A673 (cell line): Measurements from ENCODE around the gene DPT.

Source experiments
- CTCF ChIP-seq: fragments of 300-800, 200-600 bp; sonication (generic); conservative IDR thresholded peaks from 2 replicates; pipeline ENCODE4 v1.5.1; 2017; ENCODE audit warnings: low read depth, mild to moderate bottlenecking, antibody characterized with exemption, low read length, moderate library complexity, mixed read lengths
- EZH2 ChIP-seq: fragments of 200-600 bp; sonication (generic); IDR thresholded peaks from 2 replicates; pipeline ENCODE4 v1.6.1; 2017; ENCODE audit warnings: borderline replicate concordance, low read depth, mild to moderate bottlenecking, mixed read lengths, antibody characterized with exemption, low read length; ENCODE audit not compliant: poor library complexity, severe bottlenecking

GRCh38 chr1:168742386-168742785, 13.4 kb upstream of the DPT start:
- no peak for TF ChIP-seq CTCF
- TF ChIP-seq EZH2, result no peak
